Mesenteric fat pad (tissue), 1 donor: Measurements from ENCODE around the gene SLC5A9. TPM values are rescaled to one million over a fixed set of nuclear protein-coding genes. Genes with fewer than 3 reads are reported as not detected.

ENCODE experiments used
- total RNA-seq: library from RNA; stranded (reverse); fragmentation: NEBNext Ultra II Directional; extraction: Animal tissue kit (Norgen Biotek cat#: 25700); gene quantifications from one replicate; pipeline ENCODE4 v1.2.1, GENCODE V29; 2021
- donor health status: DM: yes; HTN: yes; CAD: no.

SLC5A9 gene
- total RNA-seq, 1 donor from 2014 or later = 1.0 TPM

Other genes starting within 250 kb of the SLC5A9 start
- 2.3 TPM for gene TRABD2B, start 225.3 kb upstream of the SLC5A9 start, total RNA-seq
- 17.4 TPM for gene SPATA6, start 249.5 kb downstream of the SLC5A9 start, total RNA-seq